CD4-positive, alpha-beta T cell treated with Interleukin-4 for 4 hours (primary cell): ENCODE measurements around the gene ZMYND10.

Experiments used
- DNase-seq: peaks from one replicate; pipeline ENCODE4 v3.0.0-alpha.2; 2020

ZMYND10 gene

DNA sequence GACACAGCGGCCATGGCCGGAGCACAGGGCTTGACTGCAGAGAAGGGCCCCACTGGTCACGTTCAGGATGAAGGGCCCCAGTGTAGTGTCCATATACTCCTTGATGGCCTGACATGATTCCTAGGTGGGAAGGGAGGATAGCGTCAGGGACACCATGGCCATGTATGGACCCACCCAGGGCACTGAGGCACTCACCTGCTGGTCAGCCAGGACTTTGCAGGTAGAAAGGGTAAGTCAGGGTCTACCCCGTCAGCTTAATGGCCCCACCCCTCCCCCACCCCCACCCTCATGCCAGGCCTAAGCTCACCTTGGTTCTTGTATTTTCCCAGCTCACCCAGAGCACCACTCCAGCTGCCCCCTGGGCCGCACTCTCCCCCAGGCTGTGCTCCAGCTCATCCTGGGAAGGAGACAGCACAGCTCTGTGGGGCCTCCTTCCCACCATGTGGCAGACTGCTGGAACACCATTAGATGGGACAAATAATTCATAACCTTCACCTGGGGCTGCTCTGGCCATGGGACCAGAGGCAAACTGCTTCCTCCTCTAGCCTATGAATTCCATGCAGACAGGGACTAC lies 44.8 kb downstream of the ZMYND10 start:
- no peak for DNase-seq

DNA sequence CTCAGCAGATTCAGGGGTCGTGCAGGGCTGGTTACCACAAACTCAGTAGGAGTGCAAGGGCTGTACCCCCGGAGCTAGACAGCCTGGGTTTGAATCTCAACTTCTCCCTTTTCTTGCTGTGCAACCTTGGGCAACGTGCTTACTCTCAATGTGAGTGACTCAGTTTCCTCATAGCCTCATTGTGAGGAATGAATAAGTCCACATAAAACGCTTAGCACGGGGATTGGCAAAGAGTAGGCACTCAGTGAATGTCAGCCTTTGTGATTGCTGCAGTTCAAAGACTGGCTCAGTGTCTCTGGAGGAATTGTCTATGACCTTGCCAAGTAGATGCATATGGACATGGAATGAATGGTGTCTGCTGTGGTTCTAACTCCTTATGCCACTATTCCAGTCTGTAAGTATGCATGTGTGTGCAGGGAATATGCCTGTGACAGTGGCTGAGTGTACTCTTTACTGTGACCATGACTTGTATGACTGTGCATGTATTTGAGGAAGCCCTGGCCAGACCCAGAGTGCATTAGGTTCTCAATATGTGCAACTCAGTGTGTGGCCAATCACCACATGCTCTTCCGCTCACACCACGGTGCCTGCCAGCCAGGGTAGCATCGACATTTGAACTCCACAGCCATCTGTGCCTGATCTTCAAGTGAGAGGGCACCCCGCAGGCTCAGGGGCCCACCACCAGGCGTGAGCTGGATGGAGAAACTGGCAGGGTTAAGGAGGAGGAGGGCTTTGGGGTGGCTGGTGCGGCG lies 45.4 kb downstream of the ZMYND10 start:
- no peak for DNase-seq

DNA sequence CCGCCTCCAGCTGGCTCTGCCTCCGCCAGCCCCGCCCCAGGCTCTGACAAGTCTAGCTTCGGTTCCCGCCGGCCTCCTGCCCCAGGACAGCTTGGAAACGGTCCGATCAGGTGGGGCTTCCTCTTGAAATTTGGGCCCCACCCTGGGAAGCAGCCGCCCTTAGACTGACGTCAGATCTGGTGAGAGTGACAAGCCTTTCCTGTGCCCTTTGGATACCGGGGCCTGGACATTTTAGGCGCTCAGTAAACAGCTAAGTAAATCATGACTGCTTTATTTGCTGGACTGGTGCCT lies 45.9 kb downstream of the ZMYND10 start:
- no peak for DNase-seq

DNA sequence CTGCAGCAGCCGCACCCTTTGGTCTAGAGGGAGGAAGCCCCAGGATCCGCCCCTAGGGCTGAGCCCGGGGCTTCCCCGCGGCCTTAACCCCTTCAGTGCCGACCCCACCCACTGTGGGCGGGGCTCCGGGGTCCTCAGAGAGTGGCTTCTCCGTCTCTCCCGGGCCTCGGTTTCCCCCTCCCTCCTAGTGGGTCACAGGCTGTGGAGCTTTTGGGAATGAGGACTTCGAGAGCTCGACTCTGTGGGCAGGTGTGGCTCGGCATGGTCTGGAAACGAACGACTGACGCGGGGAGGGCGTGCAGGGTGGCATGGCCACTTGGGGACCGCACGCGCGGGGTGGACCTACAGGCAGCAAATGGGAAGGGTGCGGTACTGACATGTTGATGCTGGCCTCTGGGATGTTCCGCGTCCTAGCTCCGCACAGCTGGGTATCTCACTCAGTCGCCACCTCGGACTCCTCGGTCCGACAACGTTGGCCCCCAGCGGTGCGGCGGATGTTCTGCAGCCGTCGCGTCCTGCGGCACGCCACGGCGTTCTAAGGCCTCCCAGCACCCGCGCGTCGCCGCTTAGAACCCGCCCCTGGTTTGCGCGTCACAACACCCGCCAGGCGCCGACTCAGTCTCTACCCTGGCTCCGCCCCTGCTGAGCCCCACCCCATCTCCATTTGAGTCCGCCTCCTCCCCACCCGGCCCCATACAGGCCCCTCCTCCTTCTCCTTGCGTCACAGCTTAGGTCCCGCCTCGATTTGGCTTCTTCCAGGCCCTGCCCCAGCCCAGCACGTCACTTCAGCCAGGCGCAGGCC lies 46.5 kb downstream of the ZMYND10 start, which contains the start of the genes HYAL3 and NAA80:
Gene HYAL3 (minus strand): TSS at position 570 of the 802 bp plus-strand sequence. CDS start 3,803 bp downstream, outside the sequence.
Gene NAA80 (minus strand): TSS at position 570 of the 802 bp plus-strand sequence. CDS start 1,942 bp downstream, outside the sequence.
- DNase-seq = peak; percentile 99

- DNase-seq = no peak
These were observed 47.4 kb downstream of the ZMYND10 start for GRCh38 chr3:50297896-50298725.

DNA sequence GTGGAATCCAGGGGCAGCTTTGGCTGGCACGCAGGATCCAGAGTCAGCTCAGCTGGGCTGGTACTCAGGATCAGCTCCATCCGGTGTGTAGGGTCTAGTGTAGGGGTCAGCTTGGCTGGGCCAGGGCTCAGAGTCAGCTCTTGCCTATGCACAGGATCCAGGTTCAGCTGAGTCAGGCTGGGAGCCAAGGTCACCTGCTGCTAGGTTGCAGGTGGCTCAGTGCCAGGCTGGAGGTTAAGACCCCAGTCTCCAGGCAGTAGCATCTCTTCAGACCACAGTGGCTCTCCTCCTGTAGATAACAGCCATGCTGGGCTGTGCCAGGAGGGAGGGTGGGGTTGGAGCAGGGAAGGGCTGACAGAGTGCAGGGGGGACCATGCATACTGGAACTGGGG lies 48.2 kb downstream of the ZMYND10 start:
- DNase-seq = no peak

DNA sequence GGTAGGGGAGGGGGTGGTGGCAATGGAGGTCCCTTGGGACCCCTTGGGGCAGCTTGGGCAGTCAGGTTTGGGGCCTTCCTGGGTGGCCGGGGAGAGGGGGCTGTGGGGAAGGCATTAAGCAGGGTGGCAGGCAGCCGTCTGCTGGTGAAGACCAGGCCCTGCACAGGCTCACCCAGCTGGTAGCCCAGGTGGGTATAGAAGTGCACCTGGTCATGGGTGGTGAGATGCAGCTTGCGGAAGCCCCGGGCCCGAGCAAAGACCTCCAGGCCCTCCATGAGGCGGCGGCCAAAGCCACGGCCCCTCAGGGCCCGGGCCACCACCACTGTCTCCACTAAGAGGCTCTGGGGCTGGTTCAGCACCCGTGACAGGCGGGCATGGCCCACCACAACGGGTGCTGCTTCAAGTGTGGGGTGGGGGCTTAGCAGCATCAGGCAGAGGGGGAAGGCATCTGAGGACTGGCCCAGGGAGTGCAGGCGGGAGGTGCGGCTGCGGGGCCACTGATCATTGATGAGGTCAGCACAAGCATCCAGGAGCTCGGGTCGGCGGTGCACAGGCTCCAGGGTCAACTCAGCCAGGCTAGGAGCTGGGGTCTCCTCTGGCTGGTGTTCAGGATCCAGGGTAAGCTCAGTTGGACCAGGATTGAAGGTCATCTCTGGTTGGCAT lies 48.7 kb downstream of the ZMYND10 start:
- DNase-seq = no peak

DNA sequence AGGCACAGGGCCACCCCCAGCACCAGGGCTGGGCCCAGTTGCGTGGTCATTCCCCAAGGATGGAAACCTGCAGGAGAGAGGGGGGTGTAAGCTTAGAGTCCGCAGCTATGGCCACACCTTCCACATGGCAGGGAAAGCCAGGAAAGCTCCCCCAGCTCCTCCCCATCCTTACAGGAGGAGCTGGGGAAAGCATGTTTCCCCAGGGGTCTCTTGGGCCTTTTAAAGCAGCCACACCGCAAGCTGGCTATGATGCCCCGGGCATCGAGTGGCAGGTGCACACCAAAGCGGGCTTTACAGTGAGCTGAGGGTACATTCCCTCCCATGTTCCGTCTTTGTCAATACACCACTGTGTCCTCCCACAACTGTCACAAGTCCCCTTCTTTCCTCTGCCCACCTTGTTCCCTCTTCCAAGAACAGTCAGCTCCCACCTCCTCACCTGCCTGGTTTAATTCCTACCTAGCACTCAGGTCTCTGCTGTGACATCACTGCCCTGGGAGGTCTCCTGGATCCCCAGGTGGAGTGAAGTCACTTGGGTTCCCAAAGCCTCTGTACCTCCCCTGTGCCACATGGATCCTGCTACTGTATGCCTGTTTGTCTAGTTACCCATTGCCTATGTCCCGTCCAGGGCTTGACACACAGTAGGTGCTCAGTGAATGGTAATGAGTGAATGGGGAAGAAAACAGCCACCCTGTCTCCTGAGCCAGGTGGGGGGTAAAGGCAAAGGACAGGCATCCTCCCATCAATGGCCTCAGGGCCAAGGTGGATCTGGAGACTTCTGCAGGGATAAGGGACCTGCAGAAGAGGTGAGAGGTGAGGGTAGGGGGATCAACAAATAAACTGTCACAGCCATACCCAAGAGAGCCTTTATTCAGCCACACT lies 49.7 kb downstream of the ZMYND10 start:
- DNase-seq = no peak

GRCh38 chr3:50294492-50295403 lies 50.8 kb downstream of the ZMYND10 start:
- DNase-seq = no peak

DNA sequence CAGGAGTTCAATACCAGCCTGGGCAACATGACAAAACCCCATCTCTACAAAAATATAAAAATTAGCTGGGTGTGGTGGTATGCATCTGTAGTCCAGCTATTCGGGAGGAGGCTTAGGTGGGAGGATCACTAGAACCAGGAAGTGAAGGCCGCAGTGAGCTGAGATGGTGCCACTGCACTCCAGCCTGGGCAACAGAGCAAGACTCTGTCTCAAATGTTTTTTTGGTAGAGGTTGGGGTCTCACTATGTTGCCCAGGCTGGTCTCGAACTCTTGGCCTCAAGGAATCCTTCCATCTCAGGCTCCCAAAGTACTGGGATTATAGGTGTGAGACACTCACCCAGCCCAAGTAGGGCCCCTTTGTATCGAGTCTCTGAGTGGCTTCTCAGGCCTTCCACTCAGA lies 51.4 kb downstream of the ZMYND10 start:
- DNase-seq = no peak

GRCh38 chr3:50293079-50293801 lies 52.3 kb downstream of the ZMYND10 start:
- no peak for DNase-seq

DNA sequence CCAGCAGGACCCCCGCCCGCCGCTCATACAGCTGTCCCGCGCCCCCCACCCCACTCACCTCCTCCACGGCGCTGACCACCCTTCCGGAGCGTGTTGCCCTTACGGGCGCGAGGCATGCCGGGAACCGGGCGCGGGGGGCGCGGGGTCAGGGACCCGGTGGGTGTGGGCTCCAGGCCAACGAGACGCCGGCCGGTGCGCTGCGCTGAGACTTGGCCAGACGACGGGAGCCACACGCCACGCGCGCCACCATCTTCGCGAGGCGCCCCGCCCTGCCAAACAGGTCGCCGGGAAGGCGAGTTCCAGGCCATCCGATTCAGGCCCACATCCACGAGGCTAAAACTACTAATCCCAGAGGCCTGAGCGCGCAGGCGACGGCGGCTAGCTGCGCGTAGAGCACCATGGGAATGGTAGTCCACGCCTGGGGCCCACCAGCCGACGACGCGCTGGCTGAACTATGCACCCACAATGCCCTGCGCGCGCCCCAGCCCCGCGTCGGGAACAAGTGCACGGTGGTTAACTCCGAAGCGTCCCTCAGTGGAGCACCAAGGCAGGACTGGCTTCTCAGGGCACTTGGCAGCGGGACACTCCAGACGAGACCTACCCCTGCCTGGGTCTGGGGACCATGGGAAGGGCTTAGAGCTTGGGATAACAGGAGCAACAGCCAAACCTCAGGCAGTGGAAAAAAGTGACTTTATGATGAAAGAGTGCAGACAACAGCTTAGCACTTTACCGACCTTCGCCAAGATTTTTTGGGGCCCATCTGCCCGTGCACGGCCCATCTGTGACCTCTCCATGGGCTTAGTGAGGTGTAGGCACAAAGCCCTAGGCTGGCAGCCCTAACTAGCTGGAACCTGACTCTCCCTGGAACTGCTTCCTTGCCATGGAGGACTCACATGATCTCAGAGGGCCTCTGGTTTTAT lies 53.1 kb downstream of the ZMYND10 start, which contains the start of gene IFRD2:
Gene IFRD2 (minus strand): TSS at position 271 of the 920 bp plus-strand sequence. CDS start 155 bp downstream, at position 116.
- DNase-seq = peak; percentile 97
